ENCODE data around the gene BPIFB4. TPM values are rescaled to one million over a fixed set of nuclear protein-coding genes. Genes with fewer than 3 reads are reported as not detected.
"Not testable (repeated sequence)": the region's sequence is repeated elsewhere in the genome, so short reads cannot be mapped to it uniquely, and the experiment has no call there.

The BPIFB4 gene
- total RNA-seq, 1 donor from 2014 or later: not detected

- H3K27ac Mint-ChIP-seq: no peak overlapping the region
- no peaks in the 10 kb centered on the region for H3K27me3 Mint-ChIP-seq
- TF ChIP-seq, protein P1, sequence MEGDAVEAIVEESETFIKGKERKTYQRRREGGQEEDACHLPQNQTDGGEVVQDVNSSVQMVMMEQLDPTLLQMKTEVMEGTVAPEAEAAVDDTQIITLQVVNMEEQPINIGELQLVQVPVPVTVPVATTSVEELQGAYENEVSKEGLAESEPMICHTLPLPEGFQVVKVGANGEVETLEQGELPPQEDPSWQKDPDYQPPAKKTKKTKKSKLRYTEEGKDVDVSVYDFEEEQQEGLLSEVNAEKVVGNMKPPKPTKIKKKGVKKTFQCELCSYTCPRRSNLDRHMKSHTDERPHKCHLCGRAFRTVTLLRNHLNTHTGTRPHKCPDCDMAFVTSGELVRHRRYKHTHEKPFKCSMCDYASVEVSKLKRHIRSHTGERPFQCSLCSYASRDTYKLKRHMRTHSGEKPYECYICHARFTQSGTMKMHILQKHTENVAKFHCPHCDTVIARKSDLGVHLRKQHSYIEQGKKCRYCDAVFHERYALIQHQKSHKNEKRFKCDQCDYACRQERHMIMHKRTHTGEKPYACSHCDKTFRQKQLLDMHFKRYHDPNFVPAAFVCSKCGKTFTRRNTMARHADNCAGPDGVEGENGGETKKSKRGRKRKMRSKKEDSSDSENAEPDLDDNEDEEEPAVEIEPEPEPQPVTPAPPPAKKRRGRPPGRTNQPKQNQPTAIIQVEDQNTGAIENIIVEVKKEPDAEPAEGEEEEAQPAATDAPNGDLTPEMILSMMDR (IDR thresholded peaks at IDR 0.05): no peak
- CTCF ChIA-PET: no interaction called here
- DNase-seq: no peak
- H3K4me1 Mint-ChIP-seq: no peaks in the 10 kb centered on the region
- no peak for ATAC-seq (ENCODE audit: low read depth)
- H3K36me3 Mint-ChIP-seq (ENCODE audit: low read depth): peaks cover 2% of the 10 kb centered on the region
- H3K9me3 Mint-ChIP-seq: peaks cover 6% of the 10 kb centered on the region
- no peak overlapping the region for H3K4me3 Mint-ChIP-seq
- intact Hi-C loops (cut with micrococcal nuclease): no loop called here
- POLR2A ChIA-PET: no interaction called here
Observed at GRCh38 chr20:33042430-33042829, 37.0 kb upstream of the BPIFB4 start.

DNA sequence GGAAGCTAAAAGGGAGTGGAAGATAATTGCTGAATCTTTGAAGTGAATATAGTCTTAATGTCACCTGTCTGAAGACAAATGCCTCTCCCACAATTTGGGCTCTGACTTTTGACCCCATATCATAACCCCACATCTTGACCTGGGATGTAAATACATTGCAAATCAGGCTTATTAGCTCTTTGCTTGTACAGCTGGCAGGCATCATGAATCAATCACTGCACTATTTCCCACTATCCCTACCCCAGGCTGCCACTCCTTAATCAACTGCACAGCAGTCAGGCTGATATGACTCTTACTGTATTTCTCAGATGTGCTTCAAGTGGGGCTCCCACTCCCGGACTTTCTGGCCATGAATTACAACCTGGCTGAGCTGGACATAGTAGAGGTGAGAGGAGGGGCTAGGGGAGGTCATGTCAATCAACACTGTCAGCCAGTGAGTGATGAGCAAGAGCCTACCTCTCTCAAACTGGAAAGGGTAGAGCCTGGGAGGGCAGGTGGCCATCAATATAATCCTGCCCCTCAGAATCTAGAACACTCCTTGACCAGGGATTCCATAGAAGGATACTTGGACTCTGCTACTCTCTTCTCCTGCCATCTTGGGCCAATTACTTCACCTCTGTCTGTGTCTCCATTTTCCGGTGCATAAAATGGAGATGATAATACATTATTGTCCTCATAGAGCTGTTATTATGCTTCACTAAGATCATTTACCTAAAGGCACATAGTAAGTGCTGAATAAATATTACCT is 36.3 kb upstream of the BPIFB4 start:
- POLR2A ChIA-PET: no interaction called here
- TF ChIP-seq, protein P1 (IDR thresholded peaks at IDR 0.05): no peak
- ATAC-seq (ENCODE audit: low read depth): no peak
- peaks cover 6% of the 10 kb centered on the region for H3K9me3 Mint-ChIP-seq
- intact Hi-C loops (cut with micrococcal nuclease): no loop called here
- DNase-seq: no peak
- H3K4me3 Mint-ChIP-seq: no peak overlapping the region
- H3K36me3 Mint-ChIP-seq (ENCODE audit: low read depth): peaks cover 2% of the 10 kb centered on the region
- CTCF ChIA-PET: no interaction called here
- no peaks in the 10 kb centered on the region for H3K4me1 Mint-ChIP-seq
- no peaks in the 10 kb centered on the region for H3K27me3 Mint-ChIP-seq
- no peak overlapping the region for H3K27ac Mint-ChIP-seq

DNA sequence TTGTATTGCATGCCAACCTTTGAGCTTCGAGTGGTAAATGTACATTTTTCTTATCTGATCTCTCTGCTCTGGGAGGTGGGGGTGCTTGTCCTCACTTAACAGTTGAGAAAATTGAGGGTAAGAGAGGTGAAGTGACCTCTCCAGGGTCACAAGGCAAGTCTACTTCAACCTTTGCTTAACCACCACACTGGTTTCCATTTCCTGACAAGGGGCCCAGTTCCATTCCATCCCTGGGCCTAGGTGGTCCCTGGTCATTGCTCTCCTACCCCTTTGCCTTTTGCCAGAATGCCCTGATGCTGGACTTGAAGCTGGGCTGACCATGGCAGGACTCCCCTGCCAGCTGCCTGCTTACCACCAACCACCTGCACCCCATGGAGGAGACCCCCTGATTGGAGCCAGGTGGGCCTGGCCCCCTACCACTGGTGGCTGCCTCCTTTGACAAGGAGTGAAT is 35.7 kb upstream of the BPIFB4 start:
- H3K27ac Mint-ChIP-seq: no peak overlapping the region
- POLR2A ChIA-PET: no interaction called here
- TF ChIP-seq, protein P1 (IDR thresholded peaks at IDR 0.05): no peak
- H3K36me3 Mint-ChIP-seq (ENCODE audit: low read depth): peaks cover 2% of the 10 kb centered on the region
- DNase-seq (no peak), ATAC-seq (ENCODE audit: low read depth) (no peak)
- intact Hi-C loops (cut with micrococcal nuclease): no loop called here
- H3K27me3 Mint-ChIP-seq: no peaks in the 10 kb centered on the region
- H3K9me3 Mint-ChIP-seq: peaks cover 6% of the 10 kb centered on the region
- no peaks in the 10 kb centered on the region for H3K4me1 Mint-ChIP-seq
- no peak overlapping the region for H3K4me3 Mint-ChIP-seq
- CTCF ChIA-PET: no interaction called here

DNA sequence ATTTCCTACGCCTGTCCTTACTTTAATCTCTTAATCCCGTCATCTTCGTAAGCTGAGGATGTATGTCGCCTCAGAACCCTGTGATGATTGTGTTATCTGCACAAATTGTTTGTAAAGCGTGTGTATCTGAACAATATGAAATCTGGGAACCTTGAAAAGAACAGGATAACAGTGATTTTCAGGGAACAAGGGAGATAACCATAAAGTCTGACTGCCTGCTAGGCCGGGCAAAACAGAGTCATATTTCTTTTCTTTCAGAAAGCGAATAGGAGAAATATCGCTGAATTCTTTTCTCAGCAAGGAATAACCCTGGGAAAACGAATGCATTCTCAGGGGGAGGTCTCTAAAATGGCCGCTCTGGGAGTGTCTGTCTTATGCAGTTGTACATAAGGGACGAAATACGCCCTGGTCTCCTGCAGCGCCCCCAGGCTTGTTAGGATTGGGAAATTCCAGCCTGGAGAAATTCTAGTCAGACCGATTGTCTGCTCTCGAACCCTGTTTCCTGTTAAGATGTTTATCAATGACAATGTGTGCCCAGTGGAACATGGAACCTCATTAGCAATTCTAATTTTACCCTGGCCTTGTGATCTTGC is 34.2 kb upstream of the BPIFB4 start:
- H3K4me1 Mint-ChIP-seq; H3K4me3 Mint-ChIP-seq; H3K9me3 Mint-ChIP-seq; CTCF ChIA-PET; H3K36me3 Mint-ChIP-seq (ENCODE audit: low read depth); H3K27me3 Mint-ChIP-seq; DNase-seq; intact Hi-C loops (cut with micrococcal nuclease); H3K27ac Mint-ChIP-seq; ATAC-seq (ENCODE audit: low read depth); POLR2A ChIA-PET: not testable (repeated sequence)

DNA sequence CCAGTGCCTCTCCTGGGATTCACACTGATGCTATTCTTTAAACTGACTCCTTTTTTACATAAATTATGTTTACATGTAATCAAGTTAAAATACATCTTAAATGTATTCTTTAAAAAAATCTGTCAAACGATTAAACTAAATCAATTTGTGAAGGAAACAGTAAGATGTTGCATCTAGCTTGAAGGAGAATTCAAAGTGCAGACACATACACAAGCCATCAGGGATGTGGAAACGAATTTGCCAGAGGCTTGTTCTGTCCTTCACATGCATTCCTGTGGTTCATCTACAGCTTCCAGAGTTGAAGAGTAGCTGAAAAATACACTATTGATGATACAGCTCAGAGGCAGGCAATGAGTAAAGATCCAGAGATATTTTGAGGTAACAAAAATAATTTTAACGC is 33.0 kb upstream of the BPIFB4 start:
- no peak overlapping the region for H3K27ac Mint-ChIP-seq
- ChIA-PET POLR2A (no interaction called here), CTCF (no interaction called here)
- ATAC-seq (ENCODE audit: low read depth) (no peak), DNase-seq (no peak)
- intact Hi-C loops (cut with micrococcal nuclease): no loop called here
- peaks cover 2% of the 10 kb centered on the region for H3K36me3 Mint-ChIP-seq (ENCODE audit: low read depth)
- H3K9me3 Mint-ChIP-seq: peaks cover 6% of the 10 kb centered on the region
- H3K4me3 Mint-ChIP-seq: no peak overlapping the region
- no peaks in the 10 kb centered on the region for H3K4me1 Mint-ChIP-seq
- no peaks in the 10 kb centered on the region for H3K27me3 Mint-ChIP-seq
- TF ChIP-seq, protein P1 (IDR thresholded peaks at IDR 0.05): no peak
